KBM-7 (cell line): ENCODE measurements around the gene GNG4.
"Not testable (repeated sequence)": the region's sequence is repeated elsewhere in the genome, so short reads cannot be mapped to it uniquely, and the experiment has no call there.

Experiments used
- DNase-seq: peaks from one replicate; pipeline ENCODE4 v3.0.0-alpha.2; 2015
- in situ Hi-C: fragments of 300-500 bp; cut with MboI; formaldehyde crosslinking; loops from 2 replicates; pipeline ENCODE4 v1.14.3; 2020; ENCODE audit warnings: low sequenced_read_pairs, low pct_unique_long_range_greater_than_20kb, mixed read lengths

The GNG4 gene

DNA sequence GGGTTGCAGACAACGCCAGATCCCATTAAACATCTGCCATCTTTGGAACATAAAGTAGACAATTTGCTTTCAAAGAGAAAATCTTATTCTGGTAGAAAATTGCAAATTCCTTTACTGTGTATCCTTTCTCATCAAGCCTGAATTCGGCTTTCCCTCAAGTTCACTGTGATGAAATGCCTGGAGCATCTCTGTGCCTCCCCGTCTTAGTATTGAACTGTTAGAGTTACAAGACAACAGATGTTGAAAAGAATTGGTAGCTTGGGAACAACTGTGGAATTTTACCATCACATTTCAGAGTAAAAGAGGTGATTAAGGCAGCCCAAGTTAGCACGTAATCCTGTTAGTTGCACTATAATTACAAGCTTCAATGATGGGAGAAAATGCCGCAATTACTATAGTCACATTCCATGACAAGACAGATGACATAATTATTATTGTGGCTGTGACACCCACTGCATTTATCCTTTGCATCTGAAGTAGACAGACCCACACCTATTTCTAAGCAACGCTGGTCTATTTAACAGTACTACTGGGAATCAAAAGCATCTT, 90.9 kb downstream of the GNG4 start:
- in situ Hi-C loops, result no loop called here
- DNase-seq, result no peak

DNA sequence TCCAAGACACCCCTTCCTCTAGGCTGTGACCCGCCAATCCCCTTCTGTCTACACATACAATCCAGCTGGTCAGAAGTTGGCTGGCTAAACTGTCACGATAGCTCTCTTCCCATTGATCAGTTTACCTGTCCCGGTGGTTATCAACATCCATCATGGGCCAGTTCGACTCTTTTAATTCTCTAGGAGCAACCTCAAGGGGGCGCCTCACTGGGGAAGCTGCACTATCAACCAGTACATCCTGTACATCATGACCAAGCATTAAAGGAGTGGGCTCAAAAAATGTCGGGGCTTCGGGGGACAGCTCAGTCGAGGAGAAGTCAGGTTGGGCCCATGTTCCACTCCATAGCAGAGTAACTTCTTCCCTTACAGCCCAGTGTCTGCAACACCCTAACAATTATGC, 92.1 kb downstream of the GNG4 start:
- in situ Hi-C loops, result no loop called here
- peak; percentile 20 for DNase-seq

DNA sequence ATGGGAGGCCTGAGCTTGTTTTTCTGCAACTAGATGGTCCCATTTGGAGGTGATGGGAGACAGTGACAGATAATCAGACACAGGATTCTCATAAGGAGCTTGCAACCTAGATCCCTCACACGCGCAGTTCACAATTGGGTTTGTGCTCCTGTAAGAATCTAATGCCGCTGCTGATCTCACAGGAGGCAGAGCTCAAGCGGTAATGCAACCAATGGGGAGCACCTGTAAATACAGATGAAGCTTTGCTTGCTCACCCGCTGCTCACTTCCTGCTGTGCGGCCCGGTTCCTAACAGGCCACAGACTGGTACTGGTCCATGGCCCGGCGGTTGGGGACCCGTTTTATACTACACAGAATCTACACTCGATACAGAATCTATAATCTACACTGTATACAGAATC, 92.8 kb downstream of the GNG4 start:
- in situ Hi-C loops, result no loop called here
- DNase-seq, result no peak

GRCh38 chr1:235553112-235553551, 96.5 kb downstream of the GNG4 start:
- in situ Hi-C loops, result no loop called here
- no peak for DNase-seq

- in situ Hi-C loops, result no loop called here
- no peak for DNase-seq
Observed at GRCh38 chr1:235552146-235552716, 97.4 kb downstream of the GNG4 start.

GRCh38 chr1:235549351-235550139, 100.0 kb downstream of the GNG4 start:
- no peak for DNase-seq
- in situ Hi-C loops, result no loop called here

- DNase-seq, result peak; percentile 65
- in situ Hi-C loops, result not testable (repeated sequence)
Observed at GRCh38 chr1:235546369-235547155, 103.0 kb downstream of the GNG4 start.

DNA sequence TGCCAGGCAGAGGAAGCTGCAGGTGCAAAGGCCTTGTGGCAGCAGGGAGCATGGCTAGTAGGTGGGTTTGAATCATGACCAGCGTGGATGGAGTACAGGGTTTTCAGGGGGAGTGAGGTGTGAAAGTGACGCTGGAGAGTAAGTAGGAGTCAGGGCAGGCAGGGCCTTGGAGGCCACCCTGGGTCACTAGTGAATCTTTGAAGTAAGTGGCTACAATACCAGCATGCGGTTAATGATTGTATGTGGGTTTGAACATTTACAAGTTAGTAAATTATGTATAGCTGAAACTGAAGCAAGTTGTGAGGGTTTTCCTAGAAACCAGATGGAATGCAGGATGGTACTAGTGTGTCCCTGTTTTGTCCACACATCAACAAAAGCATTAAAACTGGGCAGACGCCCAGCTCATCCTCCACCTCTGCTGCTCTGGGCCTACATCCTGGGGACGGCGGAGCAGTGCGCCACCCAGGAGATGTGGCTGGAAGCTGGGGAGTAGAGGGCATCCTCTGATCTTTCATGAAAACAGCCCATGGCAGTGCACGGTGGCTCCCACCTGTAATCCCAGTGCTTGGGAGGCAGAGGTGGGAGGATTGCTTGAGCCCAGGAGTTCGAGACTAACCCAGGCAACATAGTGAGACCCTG, 104.2 kb downstream of the GNG4 start:
- in situ Hi-C loops, result no loop called here
- DNase-seq, result no peak

GRCh38 chr1:235542845-235543244, 106.7 kb downstream of the GNG4 start:
- in situ Hi-C loops, DNase-seq: not testable (repeated sequence)

- in situ Hi-C loops, result no loop called here
- no peak for DNase-seq
Observed at GRCh38 chr1:235533476-235534168, 116.0 kb downstream of the GNG4 start.

- in situ Hi-C loops, result no loop called here
- no peak for DNase-seq
Observed at GRCh38 chr1:235532360-235532759, 117.2 kb downstream of the GNG4 start.

GRCh38 chr1:235527196-235527814, 122.3 kb downstream of the GNG4 start:
- no peak for DNase-seq
- in situ Hi-C loops, result no loop called here

DNA sequence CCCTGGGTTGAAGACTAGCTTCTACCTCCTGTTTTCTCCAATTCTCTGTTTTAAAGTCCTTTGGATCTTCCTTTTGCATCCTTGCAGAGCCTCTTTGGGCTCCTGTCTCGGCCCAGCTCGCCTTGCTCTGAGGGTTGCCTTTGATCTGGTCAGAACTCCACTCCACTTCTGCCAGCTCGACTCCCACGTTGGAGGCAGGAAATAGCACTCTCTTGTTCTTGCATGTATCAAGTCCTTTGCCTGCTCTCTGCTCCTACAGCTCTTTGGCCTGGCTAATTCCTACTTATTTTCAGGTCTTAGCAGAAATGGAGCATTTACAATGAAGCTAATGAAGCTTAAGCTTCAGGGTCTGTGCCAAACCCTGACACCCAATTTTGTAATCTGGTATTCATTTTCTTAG, 124.3 kb downstream of the GNG4 start:
- in situ Hi-C loops, result no loop called here
- DNase-seq, result no peak

DNA sequence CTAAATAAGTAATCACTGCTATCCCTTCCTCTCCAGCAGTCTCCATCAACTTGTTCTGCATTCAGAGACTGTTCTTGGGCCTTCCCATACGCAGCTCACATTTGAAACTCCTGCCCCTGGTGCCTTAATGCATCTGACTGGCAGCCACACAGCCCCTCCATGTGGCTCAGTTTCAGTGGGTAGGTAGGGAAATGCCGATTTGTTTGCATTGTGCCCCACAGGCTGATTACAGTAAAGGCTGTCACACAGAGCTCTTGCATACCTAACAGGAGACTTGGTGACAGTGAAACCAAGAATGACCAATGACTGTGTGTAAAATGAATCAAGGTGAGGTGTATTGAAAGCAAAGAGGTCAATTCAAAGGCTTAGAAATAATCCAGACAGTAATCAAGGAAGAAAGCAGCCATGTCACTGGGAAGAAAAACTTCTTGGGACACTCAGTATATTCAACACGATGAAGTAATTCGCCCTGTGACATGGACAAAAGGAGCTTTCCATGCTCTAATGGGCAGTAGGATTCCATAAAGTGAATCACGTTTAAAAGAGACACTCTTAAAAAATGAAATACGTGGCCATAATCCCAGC, 132.6 kb downstream of the GNG4 start:
- DNase-seq, result no peak
- in situ Hi-C loops, result no loop called here

DNA sequence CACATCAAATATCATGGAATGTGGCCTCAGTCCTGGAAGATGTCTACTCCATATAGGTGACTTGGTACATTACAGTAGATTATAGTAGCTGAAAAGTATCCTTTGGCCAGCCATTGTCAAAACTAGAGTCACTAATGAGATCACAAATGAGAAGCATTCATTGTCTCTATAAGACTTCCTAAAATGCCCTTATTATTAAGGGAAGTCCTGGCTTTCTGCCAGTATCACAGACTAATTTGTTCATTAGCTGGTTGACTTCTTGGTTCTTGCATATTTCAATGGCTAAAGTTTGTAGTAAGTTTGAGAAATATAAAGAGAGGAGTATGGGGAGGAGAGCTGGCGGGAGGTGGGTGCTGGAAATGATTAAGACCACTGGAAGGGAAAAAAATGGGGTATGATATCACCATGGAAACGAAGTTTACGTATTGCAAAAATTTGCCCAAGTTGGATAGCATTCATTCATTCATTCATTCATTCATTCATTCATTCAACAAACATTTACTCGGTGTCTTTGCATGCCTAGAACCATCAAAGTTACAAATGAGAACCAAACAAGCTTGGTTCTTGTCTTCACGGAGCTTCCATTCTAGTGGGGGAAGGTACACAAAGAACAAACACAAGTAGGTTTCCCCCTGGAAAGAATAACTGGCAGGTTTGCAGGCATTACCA, 133.6 kb downstream of the GNG4 start:
- in situ Hi-C loops, result no loop called here
- no peak for DNase-seq

- peak; percentile 94 for DNase-seq
- in situ Hi-C loops, result no loop called here
Observed at GRCh38 chr1:235513495-235514366, 135.9 kb downstream of the GNG4 start.
